NCI-H1930 (cell line): ENCODE measurements around the gene COX6A1.

Source experiments
- DNase-seq, 2 experiments: peaks; one replicate each; lab custom pipeline; 2025; lab: John Stamatoyannopoulos, UW

Gene COX6A1

GRCh38 chr12:120437735-120438494 is at the start of gene COX6A1:
Gene COX6A1, plus strand, starts transcription at chr12:120438113. Its CDS starts 14 bp downstream, at chr12:120438127.
- DNase-seq, result peak; percentile 97 to 98

GRCh38 chr12:120388691-120389481 is 49.0 kb upstream of the COX6A1 start:
- DNase-seq, result peak; percentile 55 to 67

DNA sequence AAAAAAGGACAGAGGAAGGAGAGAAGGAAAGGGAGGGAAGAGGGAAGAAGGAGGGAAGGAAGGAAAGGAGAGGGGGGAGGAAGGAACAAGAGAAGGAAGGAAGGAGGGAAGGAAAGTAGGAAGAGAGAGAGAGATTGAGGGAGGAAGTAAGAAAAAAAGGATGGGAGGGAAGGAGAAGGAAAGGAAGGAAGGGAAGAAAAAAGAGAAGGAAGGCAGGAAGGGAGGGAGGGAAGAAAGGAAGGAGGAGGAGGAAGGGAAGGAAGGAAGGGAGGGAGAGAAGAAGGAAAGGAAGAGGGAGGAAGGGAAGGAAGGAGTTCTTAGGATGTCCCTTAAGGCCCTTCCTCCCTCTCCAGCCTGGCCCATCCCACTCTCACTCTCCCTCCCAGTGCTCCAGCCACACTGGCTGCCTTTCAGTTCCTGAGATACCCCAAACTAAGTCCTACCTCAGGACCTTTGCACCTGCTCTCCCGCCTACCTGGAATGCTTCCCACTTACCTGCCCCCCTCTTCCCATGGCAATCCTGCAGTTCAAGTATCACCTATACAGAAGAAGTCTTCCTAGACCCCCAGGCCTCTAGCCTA is 47.3 kb upstream of the COX6A1 start:
- no peak for DNase-seq

GRCh38 chr12:120394483-120395367 is 43.2 kb upstream of the COX6A1 start:
- DNase-seq, result no peak

- peak; percentile 11 to 16 for DNase-seq
Measured at GRCh38 chr12:120397824-120398540, 39.9 kb upstream of the COX6A1 start.

GRCh38 chr12:120399531-120399930 is 38.4 kb upstream of the COX6A1 start:
- DNase-seq, result no peak

DNA sequence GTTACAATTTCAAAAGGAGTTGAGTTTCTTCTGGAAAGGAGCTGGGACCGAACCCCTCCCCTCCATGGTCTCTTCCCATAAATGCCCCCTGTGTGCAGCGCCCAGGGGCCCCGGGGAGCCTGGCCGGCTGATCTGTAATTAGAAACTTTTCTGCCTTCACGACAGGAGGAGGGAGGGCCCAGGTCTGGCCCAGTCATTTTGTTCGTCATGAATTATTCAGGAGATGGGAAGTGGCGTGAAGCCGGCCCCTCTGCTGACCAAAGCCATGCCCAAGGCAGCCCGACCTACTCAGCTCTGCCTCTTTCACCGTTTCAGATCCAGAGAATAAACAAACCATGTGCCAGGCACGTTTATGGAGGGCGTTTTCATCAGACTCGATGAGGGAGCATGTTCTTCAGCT is 35.7 kb upstream of the COX6A1 start:
- DNase-seq, result no peak

DNA sequence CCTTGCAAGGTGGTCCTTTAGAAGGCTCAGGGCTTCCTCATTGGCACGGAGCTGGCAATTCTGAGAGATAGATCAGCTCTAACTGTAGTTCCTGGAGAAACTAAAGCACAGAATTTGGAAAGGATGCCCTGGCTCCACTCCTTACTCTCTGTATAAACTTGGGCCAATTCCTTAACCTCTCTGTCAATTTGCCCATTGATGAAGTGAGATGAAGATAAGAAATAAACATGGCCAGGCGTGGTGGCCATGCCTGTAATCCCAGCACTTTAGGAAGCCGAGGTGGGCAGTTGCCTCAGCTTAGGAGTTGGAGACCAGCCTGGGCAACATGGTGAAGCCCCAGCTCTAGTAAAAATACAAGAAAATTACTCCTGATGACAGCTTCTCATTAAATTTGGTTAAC is 34.0 kb upstream of the COX6A1 start:
- DNase-seq, result no peak

GRCh38 chr12:120404271-120404670 is 33.6 kb upstream of the COX6A1 start:
- no peak for DNase-seq

DNA sequence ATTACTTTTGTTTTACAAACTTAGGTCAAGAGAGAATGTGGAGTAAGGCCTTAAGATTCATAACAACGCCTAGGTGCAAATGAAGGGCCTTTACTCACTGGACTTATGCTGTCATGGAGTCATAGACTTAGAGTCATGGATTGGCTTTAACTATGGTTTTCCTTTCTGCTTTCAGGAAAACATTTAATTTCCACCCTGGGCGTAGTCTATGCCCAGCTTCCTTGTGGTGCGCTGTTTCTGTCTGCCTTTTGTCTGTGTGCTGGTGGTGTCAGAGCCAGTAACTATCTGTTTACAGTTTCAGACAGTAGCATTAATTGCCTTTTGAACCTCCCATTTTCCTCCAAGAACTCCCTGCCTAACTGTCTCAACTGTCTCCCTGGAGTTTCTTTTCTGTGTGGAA is 31.8 kb upstream of the COX6A1 start:
- DNase-seq, result no peak

GRCh38 chr12:120406553-120406952 is 31.4 kb upstream of the COX6A1 start:
- no peak for DNase-seq

DNA sequence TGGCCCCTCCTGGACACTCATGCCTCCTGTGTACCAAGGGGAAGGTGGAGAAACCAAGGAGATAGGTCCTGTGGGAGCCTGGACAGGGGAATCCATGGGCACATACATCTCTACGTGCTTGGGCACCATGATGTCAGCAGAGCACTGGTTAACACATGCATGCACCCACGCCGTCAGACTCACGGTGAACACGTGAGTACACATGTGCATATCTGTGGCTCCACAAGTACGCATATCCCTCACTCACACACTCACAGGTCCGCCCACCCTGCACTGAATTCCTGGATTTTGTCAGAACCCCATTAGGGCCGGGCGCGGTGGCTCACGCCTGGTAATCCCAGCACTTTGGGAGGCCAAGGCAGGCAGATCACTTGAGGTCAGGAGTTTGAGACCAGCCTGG is 29.1 kb upstream of the COX6A1 start:
- no peak for DNase-seq

- no peak for DNase-seq
Measured at GRCh38 chr12:120412421-120412820, 25.5 kb upstream of the COX6A1 start.

DNA sequence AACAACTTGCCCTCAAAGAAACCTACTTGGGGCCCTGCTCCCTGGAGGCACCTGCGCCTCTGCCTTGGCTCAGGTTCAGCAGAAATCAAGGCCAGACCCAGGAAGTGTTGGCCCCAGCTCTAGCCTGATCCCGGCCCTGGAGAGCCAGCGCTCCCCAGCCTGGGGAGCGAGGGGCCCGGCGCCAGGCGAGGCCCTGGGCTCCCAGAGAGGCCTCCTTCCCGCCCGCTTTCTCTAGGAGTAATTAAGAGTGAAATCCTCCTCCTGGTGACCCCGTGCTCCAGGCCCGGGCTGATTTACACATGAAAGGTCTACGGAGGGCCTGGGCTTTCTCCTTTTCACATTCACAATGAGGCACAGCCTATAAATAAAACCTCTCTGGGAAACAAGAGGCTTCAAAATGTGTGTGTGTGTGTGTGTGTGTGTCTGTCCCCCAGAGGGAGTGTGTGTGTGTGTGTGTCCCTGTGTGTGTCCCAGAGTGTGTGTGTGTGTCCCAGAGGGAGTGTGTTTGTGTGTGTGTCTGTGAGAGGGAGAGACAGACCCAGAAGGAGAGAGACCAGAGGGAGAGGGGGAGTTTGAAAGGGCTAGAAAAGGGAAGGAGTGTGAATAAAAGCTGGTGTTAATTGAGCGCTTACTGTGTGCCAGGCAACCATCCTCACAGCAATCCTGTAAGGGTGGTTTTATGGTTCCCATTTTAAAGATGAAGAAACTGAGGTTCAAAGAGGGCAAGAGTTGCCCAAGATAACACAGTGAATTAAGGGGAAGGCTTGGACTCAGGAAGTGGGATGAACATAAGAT is 23.8 kb upstream of the COX6A1 start:
- no peak for DNase-seq

DNA sequence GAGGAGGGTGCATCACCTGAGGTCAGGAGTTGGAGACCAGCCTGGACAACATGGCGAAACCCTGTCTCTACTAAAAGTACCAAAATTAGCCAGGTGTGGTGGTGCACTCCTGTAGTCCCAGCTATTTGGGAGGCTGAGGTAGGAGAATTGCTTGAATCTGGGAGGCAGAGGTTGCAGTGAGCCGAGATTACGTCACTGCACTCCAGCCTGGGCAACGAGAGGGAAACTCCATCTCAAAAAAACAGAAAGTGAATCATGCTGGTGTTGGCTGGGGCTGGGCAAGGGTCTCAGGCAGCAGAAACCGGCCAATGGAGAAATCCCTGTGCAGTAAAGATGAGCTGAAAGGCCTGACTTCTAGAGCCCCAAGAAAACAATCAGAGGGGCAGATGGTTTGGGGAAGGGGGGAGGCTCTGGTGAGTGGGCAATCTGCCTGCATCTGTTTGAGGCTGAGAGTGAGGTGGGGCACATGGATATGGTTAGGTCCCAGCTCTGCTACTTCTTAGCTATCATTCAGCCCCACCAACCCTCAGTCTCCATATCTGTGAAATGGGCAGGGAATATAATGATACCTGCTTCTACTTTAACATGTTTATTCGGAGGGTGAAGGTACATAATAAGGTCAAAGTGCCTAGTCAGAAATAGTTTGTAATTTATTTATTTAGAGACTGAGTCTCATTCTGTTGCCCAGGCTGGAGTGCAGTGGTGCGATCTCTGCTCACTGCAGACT is 21.3 kb upstream of the COX6A1 start:
- no peak for DNase-seq

DNA sequence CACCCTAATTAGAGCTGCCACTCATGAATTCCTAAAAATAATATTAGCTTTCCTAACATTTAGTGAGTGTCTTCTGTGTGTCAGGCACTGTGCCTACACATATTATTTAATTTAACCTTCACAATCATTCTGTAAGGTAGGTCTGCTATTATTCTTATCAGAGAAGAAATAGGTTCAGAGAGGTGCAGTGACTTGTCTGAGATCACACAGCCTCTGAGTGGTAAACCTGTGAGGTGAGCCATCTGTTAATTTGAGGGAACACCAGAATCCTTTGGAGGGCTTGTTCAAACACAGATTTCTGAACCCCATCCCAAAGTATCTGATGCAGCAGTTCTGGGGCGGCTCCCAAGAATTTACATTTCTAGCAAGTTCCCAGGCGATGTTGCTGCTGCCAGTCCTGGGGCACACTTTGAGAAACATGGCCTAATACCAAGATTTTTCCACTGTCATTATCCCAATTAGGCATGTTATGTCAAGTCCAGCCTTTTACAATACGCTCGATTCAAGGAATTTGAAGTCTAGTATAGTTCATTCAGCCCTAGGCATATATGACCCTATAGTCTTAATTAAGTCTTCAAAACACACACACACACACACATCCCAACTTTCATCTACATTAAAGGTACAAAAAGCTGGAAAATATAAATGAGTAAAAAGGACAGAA is 19.9 kb upstream of the COX6A1 start:
- DNase-seq, result no peak

GRCh38 chr12:120421701-120422100 is 16.2 kb upstream of the COX6A1 start:
- DNase-seq, result no peak

- DNase-seq, result no peak
Measured at GRCh38 chr12:120422892-120423456, 14.9 kb upstream of the COX6A1 start.

DNA sequence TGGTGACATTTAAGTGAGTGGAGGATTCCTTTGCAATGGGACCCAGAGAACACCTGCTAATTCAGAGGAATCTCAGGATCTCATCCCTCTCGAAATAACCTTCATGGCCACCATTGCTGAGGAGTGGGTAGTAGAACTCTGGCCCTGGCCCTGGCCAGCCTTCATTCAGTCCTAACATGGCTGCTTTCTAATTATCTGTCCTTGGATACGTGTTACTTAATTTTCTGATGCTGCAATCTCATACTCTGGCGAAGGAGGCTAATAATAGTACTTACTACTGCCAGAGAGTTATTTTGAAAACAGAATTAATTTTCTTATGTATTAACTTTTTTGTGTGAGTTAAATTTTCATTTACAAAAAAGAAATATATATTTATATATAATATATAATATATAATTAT is 12.1 kb upstream of the COX6A1 start:
- DNase-seq, result no peak
